ENCODE data around the gene JAZF1.

The JAZF1 gene

GRCh38 chr7:28088901-28089714, 91.5 kb downstream of the JAZF1 start:
- TF ChIP-seq, protein P1, sequence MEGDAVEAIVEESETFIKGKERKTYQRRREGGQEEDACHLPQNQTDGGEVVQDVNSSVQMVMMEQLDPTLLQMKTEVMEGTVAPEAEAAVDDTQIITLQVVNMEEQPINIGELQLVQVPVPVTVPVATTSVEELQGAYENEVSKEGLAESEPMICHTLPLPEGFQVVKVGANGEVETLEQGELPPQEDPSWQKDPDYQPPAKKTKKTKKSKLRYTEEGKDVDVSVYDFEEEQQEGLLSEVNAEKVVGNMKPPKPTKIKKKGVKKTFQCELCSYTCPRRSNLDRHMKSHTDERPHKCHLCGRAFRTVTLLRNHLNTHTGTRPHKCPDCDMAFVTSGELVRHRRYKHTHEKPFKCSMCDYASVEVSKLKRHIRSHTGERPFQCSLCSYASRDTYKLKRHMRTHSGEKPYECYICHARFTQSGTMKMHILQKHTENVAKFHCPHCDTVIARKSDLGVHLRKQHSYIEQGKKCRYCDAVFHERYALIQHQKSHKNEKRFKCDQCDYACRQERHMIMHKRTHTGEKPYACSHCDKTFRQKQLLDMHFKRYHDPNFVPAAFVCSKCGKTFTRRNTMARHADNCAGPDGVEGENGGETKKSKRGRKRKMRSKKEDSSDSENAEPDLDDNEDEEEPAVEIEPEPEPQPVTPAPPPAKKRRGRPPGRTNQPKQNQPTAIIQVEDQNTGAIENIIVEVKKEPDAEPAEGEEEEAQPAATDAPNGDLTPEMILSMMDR (IDR thresholded peaks at IDR 0.05; ENCODE audit: borderline replicate concordance, insufficient read depth, low read depth, low read length), result no peak
- H3K4me3 ChIP-seq (ENCODE audit: low read depth, low read length), result no peak overlapping the region

- TF ChIP-seq, protein P1 (IDR thresholded peaks at IDR 0.05; ENCODE audit: borderline replicate concordance, insufficient read depth, low read depth, low read length), result no peak
- no peak overlapping the region for H3K4me3 ChIP-seq (ENCODE audit: low read depth, low read length)
Measured at GRCh38 chr7:28088032-28088431, 92.6 kb downstream of the JAZF1 start.

DNA sequence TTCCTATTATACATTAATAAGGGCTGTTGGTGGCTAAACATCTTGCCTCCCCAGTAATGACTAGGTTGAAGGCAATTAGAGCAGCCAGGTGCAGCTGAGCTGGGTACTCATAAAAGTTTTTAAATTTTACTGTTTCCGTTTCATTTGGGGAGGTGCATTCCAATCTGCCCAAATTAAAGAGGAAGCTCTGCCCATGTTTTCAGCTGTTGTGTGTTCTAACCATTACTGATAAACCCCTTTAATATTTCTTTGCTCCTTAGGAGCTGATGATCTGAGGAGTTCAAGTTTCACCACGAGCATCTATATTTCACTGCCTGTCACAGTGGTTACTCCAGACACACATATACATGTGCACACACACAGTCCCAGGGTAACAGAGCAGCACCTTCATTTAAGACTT, 94.4 kb downstream of the JAZF1 start:
- TF ChIP-seq, protein P1 (IDR thresholded peaks at IDR 0.05; ENCODE audit: borderline replicate concordance, insufficient read depth, low read depth, low read length), result no peak

DNA sequence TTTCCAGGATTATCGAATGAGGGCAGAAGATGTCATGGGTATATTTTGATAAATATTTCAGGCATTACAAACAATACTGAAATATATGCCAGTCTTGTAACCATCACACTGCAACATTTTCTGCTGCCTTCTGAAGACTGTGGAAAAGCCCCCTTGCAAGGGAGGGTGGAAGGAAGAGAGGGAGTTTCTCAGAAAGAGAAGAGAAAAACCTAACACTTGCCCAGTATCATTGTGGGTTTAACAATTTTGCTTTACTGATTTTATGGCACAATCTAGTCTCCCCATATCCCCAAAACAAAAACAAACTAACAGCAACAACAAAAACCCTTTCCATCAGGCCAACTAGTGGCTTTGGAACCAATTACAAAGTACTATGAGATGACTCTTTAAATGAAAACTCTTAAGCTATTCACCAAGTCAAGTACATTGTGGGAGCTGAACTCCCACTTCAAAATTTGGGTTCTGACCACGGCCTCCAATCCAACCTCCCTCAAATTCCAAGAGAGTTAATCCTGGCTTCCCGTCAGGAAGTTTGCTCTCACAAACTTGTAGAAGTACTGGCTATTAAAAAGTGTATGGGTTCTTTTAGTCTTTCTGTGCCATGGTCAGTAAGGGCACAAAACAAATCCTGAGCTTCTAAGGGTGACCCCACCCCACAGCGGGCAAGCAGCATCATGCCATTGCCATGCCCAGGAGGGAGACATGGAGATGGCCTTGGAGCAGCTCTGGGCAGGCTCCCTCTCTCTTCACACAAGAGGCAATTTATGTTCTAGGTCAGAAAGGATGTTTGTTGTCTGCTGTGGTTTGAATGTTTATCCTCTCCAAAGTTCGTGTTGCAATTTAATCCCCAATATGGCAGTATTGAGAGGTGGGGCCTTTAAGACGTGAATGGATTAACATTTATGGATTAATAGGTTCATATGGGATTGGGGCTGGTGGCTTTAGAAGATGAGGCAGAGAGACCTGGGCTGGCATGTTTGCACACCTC, 96.3 kb downstream of the JAZF1 start:
- TF ChIP-seq, protein P1 (IDR thresholded peaks at IDR 0.05; ENCODE audit: borderline replicate concordance, insufficient read depth, low read depth, low read length), result no peak

More for the DNA sequence above, 94.4 kb downstream of the JAZF1 start:
- no peak overlapping the region for H3K4me3 ChIP-seq (ENCODE audit: low read depth, low read length)

GRCh38 chr7:28083164-28083997, 97.2 kb downstream of the JAZF1 start:
- TF ChIP-seq, protein P1 (IDR thresholded peaks at IDR 0.05; ENCODE audit: borderline replicate concordance, insufficient read depth, low read depth, low read length), result no peak
- no peak overlapping the region for H3K4me3 ChIP-seq (ENCODE audit: low read depth, low read length)

More for the DNA sequence above, 96.3 kb downstream of the JAZF1 start:
- no peak overlapping the region for H3K4me3 ChIP-seq (ENCODE audit: low read depth, low read length)

DNA sequence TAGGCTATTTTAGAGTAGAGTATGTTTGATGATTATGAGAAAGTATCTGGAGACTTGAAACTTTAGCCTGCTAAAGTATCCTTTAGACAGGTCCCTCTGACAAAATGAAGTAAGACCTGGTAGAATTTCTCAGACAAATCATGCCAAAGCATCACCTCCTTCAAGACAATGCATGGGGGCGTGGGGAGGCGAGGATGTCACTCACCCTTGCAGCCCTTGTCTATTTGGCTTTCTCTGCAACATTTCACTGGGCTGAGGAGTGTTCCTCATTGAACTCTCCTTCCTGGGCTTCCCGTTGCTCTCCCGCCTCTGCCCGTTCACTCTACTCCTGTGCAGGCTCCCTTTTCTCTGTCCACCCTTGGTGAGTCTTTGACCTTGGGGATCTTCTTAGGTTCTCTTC, 98.5 kb downstream of the JAZF1 start:
- no peak overlapping the region for H3K4me3 ChIP-seq (ENCODE audit: low read depth, low read length)
- TF ChIP-seq, protein P1 (IDR thresholded peaks at IDR 0.05; ENCODE audit: borderline replicate concordance, insufficient read depth, low read depth, low read length), result no peak
